ENCODE results near the gene GJD2.

Gene GJD2

DNA sequence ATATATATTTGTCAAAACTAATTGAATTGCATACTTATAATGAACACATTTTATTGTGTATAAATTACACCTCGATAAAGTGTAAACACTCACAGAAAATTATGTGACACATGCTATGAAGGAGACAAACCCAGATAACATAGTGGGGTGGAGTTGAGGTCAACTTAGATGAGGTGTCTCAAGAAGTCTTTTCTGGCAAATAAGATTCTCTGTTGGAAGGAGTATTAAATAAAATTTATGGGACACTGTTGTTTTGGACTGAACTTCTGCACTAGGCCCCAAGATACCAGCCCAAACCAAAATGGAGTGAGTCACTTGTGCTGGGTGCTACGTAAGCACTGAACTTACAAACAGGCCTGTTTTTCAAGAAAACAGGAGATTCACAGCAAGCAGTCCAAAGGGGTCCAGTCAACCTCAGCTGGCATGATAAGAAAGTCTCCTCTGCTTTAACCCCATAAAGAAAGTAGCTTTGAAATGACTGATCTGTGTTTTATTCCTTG, 21.9 kb upstream of the GJD2 start:
- in situ Hi-C loops (cut with MboI; ENCODE audit: low pct_unique_long_range_greater_than_20kb, low sequenced_read_pairs), result no loop called here
- DNase-seq, result no peak

DNA sequence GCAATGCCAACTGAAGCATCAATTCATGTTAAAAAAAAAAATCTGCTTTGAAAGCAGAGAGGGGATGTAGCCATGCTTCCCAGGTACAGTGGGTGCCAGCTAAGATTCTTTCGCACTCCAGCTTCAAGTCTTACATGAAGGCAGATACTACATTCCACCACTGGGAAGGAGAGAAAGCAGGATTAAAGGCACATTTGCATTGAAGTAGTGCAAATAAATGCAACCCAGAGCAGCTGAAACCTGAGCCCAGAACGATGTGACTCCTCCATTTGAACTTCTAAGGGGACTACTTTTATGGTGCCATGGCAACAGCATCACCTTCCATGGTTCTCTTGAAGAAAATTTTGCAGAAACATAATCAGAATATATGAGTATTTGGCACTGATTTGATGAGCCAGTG, 19.1 kb upstream of the GJD2 start:
- in situ Hi-C loops (cut with MboI; ENCODE audit: low pct_unique_long_range_greater_than_20kb, low sequenced_read_pairs), result no loop called here
- DNase-seq, result no peak

DNA sequence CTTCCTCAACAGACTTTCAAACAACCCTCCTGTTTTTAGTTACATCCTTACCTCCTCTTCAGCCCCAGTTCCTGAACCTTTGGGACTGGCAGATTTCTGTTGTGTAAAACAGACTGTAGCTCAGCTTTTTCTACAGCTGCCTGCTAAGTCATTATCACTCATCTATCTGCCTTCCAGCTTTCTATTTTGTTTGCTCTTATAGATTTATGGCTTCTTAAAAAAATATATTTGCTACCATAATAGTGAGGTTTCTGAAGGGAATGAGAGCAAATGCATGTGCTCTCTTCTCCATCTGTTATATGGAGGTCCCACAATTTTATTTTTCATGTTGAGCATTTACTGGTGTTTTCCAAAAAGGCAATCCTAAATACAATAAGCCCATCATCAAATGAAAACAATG, 18.2 kb upstream of the GJD2 start:
- DNase-seq, result no peak
- in situ Hi-C loops (cut with MboI; ENCODE audit: low pct_unique_long_range_greater_than_20kb, low sequenced_read_pairs), result no loop called here

DNA sequence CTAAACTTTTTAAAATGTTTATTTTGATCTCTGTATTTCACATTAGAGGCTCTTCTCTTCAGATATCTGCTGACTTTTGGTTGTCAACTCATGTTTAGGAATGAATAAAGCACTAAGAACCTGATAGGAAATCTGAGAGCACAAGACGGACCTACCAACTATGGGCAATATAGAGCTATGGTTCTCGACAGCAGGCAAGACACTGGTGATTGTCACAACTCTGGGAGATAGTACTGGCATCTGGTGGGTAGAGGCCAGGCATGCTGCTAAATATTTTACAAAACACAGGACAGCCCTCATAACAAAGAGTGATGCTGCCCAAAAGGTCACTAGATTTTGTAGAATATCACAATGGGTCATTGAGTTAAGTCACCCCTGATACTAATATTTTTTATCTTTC, 17.5 kb upstream of the GJD2 start:
- no peak for DNase-seq
- in situ Hi-C loops (cut with MboI; ENCODE audit: low pct_unique_long_range_greater_than_20kb, low sequenced_read_pairs), result no loop called here

DNA sequence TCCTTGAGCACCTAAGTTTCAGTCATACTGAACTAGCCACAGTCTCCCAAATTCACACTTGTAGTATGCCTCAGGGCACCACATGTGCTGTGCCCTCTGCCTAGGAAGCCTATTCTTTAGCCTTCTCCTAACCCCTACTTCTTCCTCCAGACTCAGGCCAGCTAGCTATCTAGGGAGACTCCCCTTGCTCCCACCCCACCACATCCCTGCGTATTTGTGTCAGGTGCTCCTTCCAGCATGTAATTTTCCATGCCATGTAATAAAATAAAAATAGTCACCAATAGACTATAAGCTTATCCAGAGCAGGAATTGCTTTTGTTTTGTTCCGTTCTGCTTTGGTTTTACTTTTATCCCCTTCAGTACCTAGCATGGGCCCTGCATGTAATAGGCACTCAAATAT, 14.9 kb upstream of the GJD2 start:
- in situ Hi-C loops (cut with MboI; ENCODE audit: low pct_unique_long_range_greater_than_20kb, low sequenced_read_pairs), result no loop called here
- no peak for DNase-seq

DNA sequence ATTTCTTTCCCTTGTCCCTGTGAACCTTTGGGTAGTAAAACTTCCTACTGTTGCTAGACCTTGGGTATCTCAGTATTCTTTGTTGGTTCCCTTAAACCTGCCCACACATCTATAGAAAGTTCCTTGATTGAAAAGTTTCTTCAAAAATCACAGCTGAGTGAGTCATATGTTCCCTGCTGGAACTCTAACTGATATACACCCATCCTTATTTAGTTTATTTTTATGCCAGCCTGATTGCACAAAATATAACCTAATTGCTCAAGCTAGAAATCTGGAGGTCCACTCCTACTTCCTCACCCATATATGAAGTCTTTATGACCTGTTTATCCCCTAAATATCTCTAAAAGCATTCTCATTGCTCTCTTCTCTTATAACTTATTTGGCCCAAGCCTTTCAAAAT, 13.7 kb upstream of the GJD2 start:
- no peak for DNase-seq
- in situ Hi-C loops (cut with MboI; ENCODE audit: low pct_unique_long_range_greater_than_20kb, low sequenced_read_pairs), result no loop called here

DNA sequence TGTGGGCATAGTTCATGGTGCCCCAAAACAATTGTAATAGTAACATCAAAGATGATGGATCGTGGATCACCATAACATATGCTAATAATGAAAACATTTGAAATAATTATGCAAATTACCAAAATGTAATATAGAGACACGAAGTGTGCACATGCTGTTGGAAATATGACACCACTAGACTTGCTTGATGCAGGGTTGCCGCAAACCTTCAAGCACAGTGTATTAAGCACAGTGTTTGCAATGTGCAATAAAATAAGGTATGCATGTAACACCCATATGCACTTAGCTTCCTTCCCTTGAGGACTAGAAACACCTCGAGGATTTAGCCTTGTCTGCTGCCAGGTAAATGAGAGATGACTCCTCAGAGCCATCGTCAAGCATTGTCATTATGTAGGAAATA, 10.9 kb upstream of the GJD2 start:
- DNase-seq, result no peak
- in situ Hi-C loops (cut with MboI; ENCODE audit: low pct_unique_long_range_greater_than_20kb, low sequenced_read_pairs), result no loop called here

DNA sequence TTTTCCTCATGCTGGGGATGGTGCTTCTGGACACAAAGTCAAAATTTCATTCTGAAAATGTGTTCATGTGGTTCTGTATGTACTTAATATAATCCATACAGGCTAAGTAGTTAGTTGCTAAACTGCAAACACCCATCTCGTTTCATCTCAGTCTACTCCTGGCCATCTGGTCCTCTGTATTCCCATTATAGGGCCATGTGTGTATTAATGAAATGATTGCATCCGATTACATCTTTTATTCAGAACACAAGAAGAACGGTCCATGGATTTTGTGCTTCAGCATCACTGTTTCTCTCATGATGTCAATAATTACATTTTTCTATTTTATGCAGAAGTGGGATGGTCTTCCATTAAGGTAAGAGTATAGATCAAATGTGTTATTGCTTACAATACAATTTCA, 6.1 kb upstream of the GJD2 start:
- in situ Hi-C loops (cut with MboI; ENCODE audit: low pct_unique_long_range_greater_than_20kb, low sequenced_read_pairs), result no loop called here
- DNase-seq, result no peak

DNA sequence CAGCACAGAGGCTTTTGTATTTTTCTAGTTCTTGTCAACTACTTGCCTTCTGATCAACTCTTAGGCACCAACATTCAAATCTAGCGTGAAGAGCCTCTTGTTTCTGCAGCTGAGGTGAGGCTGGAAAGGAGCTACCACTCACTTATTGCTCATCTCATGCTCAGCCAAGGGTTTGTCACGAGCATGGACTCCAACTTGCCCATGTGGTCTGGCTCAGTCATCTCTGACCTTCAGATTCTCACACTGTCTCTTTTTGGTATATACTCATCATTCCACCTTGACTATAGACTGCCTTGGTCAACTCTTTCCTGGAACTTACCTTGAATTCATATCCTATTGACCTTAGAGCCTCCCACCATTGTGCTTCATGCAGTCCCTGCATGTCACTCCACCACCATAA, 5.2 kb upstream of the GJD2 start:
- DNase-seq, result no peak
- in situ Hi-C loops (cut with MboI; ENCODE audit: low pct_unique_long_range_greater_than_20kb, low sequenced_read_pairs), result no loop called here

DNA sequence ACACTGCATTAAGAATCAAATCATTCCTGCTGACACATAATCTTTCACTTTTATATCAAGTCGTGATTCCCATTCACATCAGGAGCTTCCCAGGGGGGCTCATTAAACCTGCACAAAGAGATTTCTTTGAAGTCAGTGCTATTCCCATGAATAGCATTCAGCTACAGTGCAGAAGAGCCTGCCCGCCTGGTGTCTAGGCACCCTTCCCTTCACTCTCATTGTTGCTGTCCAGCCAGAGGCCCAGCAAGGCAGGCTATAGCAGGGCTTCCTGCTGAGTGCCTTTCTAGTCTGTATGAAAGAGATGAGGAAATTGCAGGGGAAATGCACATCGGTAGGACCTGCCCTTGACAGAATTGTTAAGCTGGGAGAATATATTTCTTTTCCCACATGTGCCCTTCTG, 4.5 kb upstream of the GJD2 start:
- in situ Hi-C loops (cut with MboI; ENCODE audit: low pct_unique_long_range_greater_than_20kb, low sequenced_read_pairs), result no loop called here
- DNase-seq, result no peak

DNA sequence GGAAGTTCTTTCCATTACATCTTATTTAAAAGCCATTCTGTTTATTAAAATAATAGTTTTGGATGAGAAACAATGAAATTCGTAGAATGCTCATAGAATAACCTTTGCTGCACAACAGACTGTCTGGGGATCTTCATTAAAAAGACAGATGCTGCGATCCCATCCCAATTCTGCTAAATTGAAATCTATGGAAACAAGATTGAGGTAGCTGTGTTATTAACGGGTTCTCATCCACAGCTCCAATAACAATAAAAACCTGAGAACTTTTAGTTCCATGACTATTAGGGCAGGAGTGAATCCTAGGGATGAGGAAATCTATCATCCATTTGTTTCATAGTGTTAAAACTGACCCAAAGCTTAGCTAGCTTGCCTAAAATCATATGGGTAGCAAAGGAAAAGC, 2.5 kb upstream of the GJD2 start:
- in situ Hi-C loops (cut with MboI; ENCODE audit: low pct_unique_long_range_greater_than_20kb, low sequenced_read_pairs), result no loop called here
- DNase-seq, result no peak

DNA sequence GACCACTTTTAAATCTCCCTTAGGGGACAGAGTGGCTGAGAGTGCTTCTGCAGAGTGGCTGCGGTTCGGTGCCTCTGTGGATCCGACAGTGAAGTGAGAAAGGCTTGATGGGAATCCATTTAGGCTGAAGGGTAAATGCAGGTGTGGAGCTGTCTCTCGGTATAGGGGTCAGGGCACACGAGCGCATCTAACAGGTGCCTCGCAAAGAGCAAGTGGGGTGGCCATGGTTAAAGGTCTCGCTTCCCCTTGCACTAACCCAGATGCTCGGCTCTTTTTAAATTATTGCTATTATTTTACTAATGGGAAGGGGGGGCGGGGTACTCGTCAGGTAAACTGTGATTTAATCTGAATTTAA, 598 bp upstream of the GJD2 start:
- no peak for DNase-seq
- in situ Hi-C loops (cut with MboI; ENCODE audit: low pct_unique_long_range_greater_than_20kb, low sequenced_read_pairs), result no loop called here

DNA sequence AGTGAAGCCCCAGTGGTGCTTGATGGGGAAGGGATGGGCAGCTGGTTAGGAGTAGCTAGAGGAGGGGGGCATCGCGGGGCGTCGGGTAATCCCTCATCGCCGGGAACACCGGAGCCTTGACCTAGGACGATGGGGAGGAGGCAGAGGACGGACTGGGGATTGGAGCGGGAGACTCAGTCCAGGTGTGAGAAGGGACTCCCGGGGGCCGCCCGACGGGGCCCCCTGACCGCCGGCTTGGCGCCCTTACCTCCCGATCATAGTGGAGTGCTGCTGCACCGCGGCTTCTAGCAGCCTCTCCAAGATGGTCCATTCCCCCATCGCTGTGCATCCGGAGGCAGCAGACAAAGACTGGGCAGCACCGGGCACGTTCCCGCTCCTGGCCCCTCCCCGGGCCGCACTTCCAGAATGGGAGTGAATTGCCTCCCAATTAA, 612 bp downstream of the GJD2 start:
- in situ Hi-C loops (cut with MboI; ENCODE audit: low pct_unique_long_range_greater_than_20kb, low sequenced_read_pairs), result no loop called here
- DNase-seq, result no peak

DNA sequence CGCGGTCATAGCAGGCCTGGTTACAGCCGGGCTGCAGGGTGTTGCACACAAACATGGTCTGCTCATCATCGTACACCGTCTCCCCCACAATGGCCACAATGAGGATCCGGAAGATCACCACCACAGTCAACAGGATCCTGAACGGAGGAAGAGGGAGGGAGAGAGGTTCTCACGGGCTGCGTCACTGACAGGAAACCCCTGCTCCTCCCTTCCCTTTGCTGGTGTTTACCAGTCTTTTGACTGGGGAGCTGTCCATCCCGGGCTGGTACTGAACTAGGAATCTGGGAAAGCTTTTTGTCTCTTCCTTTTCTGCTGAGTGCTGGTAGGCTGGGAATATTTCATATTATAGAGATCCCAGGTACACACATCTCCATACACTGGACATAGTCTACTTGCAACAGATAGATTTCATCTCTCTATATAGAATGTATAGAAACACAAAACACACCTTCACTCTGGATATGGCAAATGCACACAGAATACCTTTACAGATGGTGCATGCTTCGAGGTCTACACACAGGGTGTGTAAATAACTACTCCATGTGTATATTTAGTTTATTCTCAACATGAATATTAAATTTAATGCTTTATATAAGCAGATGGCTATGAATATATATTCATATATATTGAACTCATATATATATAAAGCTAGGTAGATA, 1.4 kb downstream of the GJD2 start:
- in situ Hi-C loops (cut with MboI; ENCODE audit: low pct_unique_long_range_greater_than_20kb, low sequenced_read_pairs), result no loop called here
- peak; percentile 77 for DNase-seq

DNA sequence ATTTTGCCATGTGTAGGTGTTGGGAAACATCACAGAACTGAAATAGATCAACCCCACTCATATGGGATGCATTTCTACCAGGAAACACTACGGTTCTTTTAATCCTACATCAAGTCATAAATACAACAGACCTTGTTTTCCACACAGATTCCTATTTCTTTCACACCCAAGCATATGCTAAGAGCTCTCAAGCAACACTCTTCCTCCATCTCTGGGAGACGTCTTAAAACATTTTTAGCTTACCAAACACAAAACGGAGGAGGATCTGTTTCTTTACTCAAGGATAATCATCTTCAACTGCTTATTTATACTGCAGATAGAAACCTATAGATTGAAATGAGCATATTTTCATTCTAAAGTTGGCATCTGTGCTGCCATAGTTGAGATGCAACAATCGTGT, 5.1 kb downstream of the GJD2 start:
- in situ Hi-C loops (cut with MboI; ENCODE audit: low pct_unique_long_range_greater_than_20kb, low sequenced_read_pairs), result no loop called here
- no peak for DNase-seq

DNA sequence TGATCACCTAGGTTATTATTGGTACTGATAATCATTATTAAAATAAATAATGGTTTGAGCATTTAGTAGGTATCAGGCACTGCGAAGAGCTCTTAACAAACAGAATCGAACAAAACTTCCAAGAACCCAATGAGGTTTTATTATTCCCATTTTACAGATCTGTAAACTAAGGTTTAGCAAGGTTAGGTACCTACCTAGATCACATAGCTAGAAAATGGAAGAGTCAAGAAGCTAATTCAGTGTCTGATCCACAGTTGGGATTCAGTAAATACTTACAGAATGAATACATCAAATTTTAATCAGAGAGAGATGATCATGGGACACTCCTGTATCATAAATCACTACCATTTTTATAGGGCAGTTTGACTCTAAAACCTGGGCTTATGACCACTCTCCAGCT, 15.5 kb downstream of the GJD2 start:
- DNase-seq, result no peak
- in situ Hi-C loops (cut with MboI; ENCODE audit: low pct_unique_long_range_greater_than_20kb, low sequenced_read_pairs), result no loop called here

DNA sequence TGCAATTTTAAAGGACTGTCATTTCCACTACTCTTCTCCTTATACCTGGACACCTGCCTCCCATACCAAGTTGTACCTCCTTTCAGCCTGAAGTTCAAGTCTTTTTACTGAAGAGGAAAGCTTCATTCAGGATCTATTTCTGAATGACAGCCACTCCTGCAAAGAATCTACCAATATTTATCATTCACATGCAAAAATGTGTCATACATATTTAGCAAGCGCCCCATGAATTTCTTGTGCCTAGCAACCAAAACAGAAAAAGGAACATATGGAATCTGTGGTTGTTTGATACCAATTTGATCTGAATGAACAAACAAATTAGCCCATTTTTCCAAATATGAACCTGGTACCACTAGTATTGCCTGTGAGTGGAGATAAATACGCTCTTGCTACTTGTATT, 16.8 kb downstream of the GJD2 start:
- DNase-seq, result no peak
- in situ Hi-C loops (cut with MboI; ENCODE audit: low pct_unique_long_range_greater_than_20kb, low sequenced_read_pairs), result no loop called here

DNA sequence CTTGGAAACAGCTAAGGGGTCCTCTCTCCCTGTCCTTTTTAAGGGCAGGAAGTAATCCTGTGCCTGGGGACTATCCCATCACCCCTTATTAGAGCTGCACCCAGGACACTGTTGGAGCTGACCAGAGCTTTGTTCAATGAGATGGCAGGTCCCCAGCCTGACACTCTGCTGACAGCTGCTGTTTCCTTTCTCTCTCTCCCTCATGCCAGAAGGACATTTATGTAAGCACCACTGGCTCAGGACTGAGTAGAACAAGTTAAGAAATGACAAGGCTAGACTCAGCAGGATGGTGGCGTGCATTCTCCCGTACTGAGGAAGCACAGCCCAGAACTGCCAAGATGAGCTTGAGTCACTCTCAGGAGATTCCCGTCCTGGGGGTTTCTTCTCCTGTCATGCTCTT, 17.3 kb downstream of the GJD2 start:
- in situ Hi-C loops (cut with MboI; ENCODE audit: low pct_unique_long_range_greater_than_20kb, low sequenced_read_pairs), result no loop called here

DNA sequence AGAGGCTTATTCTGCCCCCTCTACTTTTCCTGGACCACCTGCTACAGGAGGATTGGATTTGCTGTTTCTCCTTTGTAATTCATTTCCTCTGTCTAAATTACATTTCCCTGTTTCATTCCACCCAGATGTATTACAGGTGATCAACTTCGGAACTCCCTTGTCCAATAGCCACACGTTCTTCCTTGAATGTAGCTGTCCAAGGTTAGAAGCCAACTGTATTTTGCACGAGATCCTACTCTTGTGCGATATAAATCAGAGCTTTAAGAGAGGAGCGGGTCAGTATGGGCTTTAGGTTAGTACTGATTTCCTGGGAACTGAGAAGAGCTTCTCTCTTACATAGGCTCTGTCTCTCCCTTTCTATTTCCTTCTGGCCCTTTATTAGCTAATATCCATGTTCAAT, 20.5 kb downstream of the GJD2 start:
- in situ Hi-C loops (cut with MboI; ENCODE audit: low pct_unique_long_range_greater_than_20kb, low sequenced_read_pairs), result no loop called here
- no peak for DNase-seq

More for the DNA sequence above, 17.3 kb downstream of the GJD2 start:
- DNase-seq, result no peak

DNA sequence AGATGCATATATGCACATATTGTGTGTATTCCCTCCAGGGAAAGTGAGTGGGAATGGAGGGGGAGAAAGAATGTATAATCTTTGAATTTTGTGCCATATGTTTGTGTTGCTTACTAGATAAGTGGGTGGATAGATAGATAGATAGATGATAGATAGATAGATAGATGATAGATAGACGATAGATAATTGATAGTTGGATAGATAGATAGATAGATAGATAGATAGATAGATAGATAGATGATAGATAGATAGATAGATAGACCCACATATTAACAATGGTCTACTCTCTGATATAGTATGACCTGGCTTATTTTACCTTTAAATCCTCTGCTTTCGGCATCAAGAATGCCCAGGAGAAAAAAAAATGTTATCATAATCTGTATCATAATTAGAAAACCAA, 21.2 kb downstream of the GJD2 start:
- in situ Hi-C loops (cut with MboI; ENCODE audit: low pct_unique_long_range_greater_than_20kb, low sequenced_read_pairs), result no loop called here
- no peak for DNase-seq

DNA sequence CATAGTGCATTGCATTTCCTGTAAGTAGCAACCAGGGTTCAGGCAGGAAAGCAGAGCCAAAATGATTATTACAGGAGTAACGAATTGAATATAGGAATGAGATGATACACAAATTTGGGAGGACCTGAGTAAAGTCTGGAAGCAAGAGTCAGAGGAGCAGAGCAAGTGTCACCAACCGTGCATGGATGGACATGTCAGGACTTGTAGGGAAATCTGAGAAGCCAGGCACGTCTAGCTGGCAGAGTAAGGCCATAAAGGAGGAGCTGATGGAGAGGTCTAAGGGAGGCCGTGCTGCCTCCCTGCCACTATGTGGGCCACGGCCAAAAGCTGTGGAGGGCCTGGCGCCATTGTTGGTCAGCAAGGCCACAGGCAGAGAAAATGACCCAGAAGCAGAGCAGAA, 22.4 kb downstream of the GJD2 start:
- in situ Hi-C loops (cut with MboI; ENCODE audit: low pct_unique_long_range_greater_than_20kb, low sequenced_read_pairs), result no loop called here
- peak; percentile 11 for DNase-seq

DNA sequence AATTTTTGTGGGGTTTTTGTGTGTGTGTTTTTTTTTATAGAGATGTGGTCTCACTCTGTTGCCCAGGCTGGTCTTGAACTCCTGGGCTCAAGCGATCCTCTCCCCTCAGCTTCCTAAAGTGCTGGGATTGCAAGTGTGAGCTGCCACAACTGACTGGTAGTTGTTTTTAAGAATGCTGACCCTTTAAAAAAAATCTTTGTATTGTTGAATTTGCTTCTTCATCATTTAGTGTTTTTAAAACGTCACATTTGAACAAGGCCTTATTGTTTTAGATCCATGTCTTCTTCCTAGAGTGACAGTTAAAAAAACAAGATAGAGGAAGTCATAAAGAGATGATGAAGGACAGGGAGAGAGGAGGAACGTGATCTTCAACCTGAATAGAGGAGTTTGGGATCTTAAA, 24.1 kb downstream of the GJD2 start:
- no peak for DNase-seq
- in situ Hi-C loops (cut with MboI; ENCODE audit: low pct_unique_long_range_greater_than_20kb, low sequenced_read_pairs), result no loop called here
